M059J (cell line): ENCODE results near the gene FOCAD. TPM values are rescaled to one million over a fixed set of nuclear protein-coding genes. Genes with fewer than 3 reads are reported as not detected.
"Not testable (repeated sequence)": the region's sequence is repeated elsewhere in the genome, so short reads cannot be mapped to it uniquely, and the experiment has no call there.

ENCODE experiments used
- DNase-seq: peaks from one replicate; pipeline ENCODE4 v3.0.0-alpha.2; 2012; ENCODE audit warnings: low read depth
- total RNA-seq: library from RNA; depleted of rRNA; stranded (reverse); fragments of >200 nt; shearing (Covaris generic); gene quantifications from 2 replicates; pipeline ENCODE4 v1.2.3, GENCODE V29; 2014

The FOCAD gene
- total RNA-seq, 1 experiment from 2014 or later: 39.6 TPM

DNA sequence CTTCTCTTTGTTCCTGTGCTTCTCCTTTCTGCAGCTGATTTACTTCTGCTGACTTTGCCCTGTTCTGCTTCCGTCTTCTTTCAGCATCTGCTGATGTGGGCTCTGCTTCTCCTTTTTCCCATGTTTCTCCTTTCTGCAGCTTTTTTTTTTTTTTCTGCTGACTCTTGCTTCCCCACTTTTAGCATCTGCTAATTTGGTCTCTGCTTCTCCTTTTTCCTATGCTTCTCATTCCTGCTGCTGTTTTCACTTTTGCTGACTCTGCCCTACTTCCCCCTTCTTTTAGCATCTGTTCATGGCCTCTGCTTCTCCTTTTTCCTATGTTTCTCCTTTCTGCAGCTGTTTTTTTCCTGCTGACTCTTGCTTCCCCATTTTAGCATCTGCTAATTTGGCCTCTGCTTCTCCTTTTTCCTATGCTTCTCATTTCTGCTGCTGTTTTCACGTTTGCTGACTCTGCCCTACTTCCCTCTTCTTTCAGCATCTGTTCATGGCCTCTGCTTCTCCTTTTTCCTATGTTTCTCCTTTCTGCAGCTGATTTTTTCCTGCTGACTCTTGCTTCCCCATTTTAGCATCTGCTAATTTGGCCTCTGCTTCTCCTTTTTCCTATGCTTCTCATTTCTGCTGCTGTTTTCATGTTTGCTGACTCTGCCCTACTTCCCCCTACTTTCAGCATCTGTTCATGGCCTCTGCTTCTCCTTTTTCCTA is 289.3 kb downstream of the FOCAD start:
- DNase-seq: not testable (repeated sequence)

DNA sequence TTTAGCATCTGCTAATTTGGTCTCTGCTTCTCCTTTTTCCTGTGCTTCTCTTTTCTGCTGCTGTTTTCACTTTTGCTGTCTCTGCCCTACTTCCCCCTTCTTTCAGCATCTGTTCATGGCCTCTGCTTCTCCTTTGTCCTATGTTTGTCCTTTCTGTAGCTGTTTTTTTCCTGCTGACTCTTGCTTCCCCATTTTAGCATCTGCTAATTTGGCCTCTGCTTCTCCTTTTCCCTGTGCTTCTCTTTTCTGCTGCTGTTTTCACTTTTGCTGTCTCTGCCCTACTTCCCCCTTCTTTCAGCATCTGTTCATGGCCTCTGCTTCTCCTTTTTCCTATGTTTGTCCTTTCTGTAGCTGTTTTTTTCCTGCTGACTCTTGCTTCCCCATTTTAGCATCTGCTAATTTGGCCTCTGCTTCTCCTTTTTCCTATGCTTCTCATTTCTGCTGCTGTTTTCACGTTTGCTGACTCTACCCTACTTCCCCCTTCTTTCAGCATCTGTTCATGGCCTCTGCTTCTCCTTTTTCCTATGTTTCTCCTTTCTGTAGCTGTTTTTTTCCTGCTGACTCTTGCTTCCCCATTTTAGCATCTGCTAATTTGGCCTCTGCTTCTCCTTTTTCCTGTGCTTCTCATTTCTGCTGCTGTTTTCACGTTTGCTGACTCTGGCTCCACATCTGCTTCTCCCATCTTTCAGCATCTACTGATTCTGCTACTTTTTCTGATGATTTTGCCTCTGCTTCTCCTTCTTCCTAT is 290.3 kb downstream of the FOCAD start:
- DNase-seq: not testable (repeated sequence)

GRCh38 chr9:20978249-20978648 is 294.2 kb downstream of the FOCAD start:
- DNase-seq: no peak

DNA sequence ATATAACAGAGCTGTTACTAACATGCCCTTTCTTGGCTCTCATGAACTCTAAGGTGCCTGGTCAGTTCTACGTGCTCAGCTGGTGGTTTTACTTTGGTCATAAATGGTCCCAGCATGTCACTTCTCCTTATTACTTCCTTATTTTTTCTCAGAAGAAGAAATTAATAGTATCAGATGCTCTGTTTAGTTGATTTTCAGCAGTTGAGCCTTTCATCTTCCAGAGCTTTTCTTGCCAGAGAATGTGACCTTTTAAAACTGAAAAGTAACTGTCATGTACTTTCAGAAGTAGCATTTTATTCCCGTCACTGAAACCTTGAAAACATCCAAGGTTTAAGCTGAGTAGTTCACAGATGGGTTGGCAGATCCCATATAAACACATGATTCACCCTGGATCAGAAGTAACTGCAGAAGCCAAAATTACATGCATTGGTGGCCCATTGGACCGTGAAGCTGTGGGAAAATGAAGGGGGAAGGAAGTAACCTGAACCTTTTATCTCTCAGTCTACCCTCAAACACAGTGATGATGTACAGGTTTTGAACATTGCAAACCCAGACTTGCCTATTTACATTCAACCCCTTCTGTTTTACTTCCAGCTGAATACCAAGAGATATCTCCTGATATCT is 296.9 kb downstream of the FOCAD start:
- peak; percentile 90 for DNase-seq

GRCh38 chr9:20981486-20981885 is 297.4 kb downstream of the FOCAD start:
- peak; percentile 93 for DNase-seq

DNA sequence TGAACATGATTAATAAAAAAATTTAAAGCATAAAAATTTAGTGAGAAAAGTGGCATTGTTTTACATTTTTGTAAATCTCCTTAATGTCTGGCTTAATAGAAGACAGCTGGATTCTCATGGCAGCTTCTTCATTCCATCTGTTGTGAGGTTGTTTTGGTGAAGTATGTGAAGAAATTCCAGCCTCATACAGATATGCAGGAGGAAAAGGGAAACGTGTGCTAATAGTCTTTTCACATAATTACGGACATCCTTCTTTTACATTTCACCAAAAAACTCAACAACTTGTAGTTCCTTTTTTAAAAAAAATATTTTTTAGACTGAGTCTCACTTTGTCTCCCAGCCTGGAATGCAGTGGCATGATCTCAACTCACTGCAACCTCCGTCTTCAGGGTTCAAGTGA is 300.4 kb downstream of the FOCAD start:
- DNase-seq: no peak

DNA sequence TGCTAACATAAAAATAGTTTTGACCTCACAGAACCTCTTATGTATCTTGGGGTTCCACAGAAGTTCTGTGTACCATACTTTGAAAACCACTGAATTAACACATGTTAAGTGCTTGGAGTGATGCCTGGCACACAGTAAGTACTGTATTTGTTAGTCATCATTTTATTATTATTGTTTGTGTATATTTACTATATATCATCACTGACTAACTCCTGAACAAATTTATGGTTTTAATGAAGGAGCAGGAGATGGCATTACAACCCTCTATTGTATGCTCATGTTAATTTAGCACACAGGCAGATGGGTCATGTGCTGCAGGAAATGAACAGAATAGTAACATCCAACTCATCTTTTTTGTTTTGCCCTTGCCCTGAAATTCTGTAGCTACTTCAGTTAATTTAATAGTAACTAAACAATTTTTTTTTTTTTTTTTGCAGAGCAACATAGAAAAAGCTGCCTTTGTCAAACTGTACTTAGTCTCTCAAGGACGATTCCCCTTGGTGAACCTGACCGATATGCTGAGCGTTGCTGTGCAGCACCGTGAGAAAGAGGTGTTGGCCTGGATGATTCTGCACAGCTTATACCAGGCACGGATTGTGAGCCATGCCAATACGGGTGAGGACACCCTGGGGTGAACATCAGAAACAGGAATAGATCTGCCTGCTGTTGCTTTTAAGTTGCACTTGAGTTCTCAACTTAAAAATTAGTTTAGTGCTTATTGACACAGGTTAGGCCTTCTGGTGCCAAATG is 302.0 kb downstream of the FOCAD start:
- no peak for DNase-seq

GRCh38 chr9:20987521-20987920 is 303.5 kb downstream of the FOCAD start:
- DNase-seq: no peak

DNA sequence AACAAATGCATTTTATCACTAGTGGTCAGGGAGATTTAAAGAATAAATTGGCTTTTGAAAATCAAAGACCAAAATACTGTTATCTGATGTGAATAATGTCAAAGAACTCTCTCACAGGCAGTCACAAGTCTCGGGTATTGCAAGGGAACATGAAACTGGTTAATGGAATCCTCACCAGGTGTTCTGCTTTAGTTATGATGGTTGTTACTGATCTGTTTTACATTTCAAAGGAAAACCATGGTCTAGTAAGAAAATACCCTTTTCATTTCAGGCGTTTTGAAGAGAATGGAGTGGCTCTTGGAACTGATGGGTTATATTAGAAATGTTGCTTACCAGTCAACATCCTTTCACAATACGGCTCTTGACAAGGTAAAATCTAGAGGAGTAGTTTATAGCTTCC is 304.0 kb downstream of the FOCAD start:
- DNase-seq: no peak

- DNase-seq: no peak
Measured at GRCh38 chr9:20988671-20989315, 304.7 kb downstream of the FOCAD start.

DNA sequence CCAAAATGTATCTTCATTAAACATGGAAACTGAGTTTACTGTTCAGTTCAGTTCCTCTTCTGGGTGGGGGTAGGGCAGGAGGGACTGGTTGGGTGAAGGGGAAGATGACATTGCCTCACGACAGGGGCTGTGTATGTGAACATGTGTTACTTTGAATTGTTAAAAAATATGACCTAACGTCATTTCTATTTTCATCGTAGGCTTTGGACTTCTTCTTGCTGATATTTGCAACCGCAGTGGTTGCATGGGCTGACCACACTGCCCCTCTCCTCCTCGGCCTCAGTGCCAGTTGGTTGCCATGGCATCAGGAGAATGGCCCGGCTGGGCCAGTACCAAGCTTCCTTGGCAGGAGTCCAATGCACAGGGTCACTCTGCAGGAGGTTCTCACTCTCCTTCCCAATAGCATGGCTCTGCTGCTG is 305.9 kb downstream of the FOCAD start:
- DNase-seq: peak; percentile 57

DNA sequence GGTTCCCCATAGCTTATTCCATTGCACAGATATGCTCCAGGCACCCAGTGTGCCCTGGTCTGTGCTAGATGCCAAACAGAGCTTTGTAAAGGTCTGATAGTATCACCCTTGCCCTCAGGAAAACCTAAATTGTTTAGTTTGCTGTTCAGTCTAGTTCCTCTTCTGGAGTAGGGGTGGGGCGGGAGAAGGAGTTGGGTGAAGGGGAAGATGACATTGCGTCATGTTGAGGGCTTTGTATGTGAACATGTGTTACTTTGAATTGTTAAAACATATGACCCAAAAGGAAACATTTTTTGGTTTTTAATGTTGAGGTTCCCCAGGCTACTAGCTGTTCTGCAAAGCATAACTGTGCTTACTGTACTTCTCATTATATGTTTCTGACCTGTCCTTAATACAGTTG is 306.8 kb downstream of the FOCAD start:
- DNase-seq: no peak

DNA sequence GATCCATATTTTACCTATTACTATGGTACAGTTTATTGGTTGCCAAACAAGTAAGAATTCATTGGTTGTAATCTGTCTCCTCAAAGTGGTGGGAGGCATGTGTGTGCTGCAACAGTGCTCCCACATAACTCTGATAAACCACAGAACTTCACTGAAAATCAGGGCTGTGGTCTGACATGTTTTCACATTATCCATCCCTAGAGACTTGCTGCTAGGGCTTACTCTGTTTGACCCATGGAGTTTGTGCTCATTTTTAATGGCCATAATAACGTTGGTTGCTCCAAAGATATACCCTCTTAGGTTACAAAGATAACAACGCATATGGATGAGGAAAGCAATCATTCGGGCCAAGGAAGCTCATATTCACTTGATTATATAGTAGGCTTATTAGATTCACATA is 310.4 kb downstream of the FOCAD start:
- no peak for DNase-seq

DNA sequence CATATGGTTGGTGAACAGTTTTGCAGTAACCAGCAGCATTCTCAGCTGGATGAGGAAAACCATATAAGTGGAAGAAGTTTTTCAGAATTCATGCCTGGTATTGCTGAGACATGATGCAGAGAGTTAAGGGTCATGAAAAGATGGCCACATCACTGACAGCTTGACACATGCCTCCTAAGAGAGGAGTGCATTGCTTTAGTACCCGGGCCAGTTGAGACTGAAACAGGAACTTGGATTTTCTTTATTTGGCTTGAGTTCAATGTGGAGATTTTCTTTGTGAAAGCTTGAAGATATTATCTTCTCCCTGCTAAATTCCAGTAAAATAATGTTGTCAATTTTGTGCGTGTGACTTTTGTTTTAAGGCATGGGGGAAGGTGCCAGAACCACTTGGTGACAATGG is 311.6 kb downstream of the FOCAD start:
- DNase-seq: no peak

GRCh38 chr9:20996809-20997208 is 312.8 kb downstream of the FOCAD start:
- DNase-seq: no peak

GRCh38 chr9:20997503-20998076 is 313.5 kb downstream of the FOCAD start:
- no peak for DNase-seq

DNA sequence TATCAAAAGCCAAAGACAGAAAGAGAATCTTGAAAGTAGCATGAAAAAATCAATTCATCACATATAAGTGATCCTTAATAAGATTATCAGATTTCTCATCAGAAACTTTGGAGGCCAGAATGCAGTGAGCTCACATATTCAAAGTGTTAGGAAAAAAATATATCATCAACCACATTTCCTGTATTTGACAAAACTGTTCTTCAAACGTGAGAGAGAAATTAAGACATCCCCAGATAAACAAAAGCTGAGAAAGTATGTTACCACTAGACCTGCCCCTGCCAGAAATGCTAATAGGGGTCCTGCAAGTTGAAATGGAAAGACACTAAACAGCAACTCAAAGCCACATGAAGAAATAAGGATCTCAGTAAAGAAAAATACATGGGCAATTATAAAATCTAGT is 317.5 kb downstream of the FOCAD start:
- DNase-seq: no peak

DNA sequence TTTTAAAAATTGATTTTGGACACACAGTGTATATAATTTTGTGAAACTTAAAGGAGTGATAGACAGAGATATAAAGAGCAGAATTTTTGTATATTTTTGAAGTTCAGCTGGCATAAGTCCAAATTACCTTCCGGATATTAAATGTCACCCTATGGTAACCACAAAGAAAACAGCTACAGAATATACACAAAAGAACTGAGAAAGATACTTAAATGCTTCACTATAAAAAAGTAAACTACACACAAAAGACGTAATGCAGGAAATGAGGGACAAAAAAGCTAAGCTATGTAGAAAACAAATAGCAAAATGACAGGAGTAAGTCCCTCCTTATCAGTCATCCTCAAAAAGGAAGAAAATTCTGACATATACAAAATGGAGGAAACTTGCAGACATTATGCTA is 318.0 kb downstream of the FOCAD start:
- DNase-seq: no peak

DNA sequence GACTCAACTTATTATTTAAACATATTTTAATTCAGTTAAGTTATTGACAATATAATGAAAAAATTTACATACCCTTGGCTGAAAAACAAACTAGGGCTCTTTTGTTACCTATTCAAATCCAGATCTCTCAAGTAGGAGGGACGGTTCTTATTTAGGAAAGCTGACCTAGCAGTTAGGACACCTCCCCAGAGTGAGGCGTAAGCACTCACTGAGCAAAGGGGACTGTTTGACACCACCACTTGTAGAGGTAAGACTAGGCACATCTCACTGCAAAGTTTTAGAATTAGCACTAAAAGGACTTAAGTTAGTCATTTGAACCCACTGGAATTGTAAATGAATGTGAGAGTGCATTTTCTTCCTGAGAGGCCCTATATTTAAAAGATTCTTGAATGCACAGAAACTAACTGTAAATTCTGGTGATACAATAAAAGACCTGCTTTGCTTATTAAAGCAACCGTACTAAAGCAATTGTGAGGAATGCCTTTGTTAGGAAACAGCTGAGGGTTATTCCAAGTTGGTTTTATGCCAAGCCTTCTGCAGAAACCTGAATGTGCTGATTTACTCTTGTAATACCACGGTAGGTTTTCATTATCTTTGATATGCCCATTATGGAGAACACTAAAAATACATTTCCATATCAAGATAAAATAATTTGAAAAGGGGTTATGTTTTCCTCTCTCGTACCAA is 331.2 kb downstream of the FOCAD start:
- DNase-seq: no peak

- no peak for DNase-seq
Measured at GRCh38 chr9:21015995-21016394, 331.9 kb downstream of the FOCAD start.
